IMR-90 (cell line): ENCODE data around the gene CTIF. TPM values are rescaled to one million over a fixed set of nuclear protein-coding genes. Genes with fewer than 3 reads are reported as not detected.
A peak's percentile ranks its signal among the peaks of the same experiment; 100 is the strongest.

Experiments used
- ATAC-seq: fragments of 200-7000 bp; cut with Tn5 transposase; 2 replicates; pipeline ENCODE4 v1.9.1; 2020; ENCODE audit warnings: low read depth, mild to moderate bottlenecking, moderate library complexity
- BruUV-seq: library from RNA; stranded (reverse); fragments of 400-500 nt; replicated peaks from 2 replicates; lab custom pipeline; 2021; lab: Mats Ljungman, UMichigan
- CTCF ChIA-PET: fragments of 300-600 bp; formaldehyde crosslinking; extraction: SDS; loops from one replicate; lab custom pipeline; 2021; ENCODE audit warnings: antibody characterized with exemption; lab: Yijun Ruan, JAX
- POLR2A ChIA-PET: fragments of 300-600 bp; sonication (Branson Sonifier 250); formaldehyde crosslinking; loops from one replicate; lab custom pipeline; 2022; ENCODE audit warnings: antibody characterized with exemption; ENCODE audit not compliant: unreplicated experiment; lab: Charles Lee
- DNase-seq: peaks from one replicate; pipeline ENCODE4 v3.0.0; 2013
- H2AFZ ChIP-seq: replicated peaks from 2 replicates; pipeline ENCODE3; 2013; ENCODE audit warnings: low read length, mild to moderate bottlenecking; ENCODE audit not compliant: poor library complexity
- H2AK5ac ChIP-seq: 2 replicates; pipeline ENCODE4 v1.6.1; 2013; ENCODE audit warnings: low read depth, low read length, inconsistent platforms
- H2AK9ac ChIP-seq: replicated peaks from 2 replicates; pipeline ENCODE3; 2013; ENCODE audit warnings: mild to moderate bottlenecking, low read depth, low read length, moderate library complexity; ENCODE audit not compliant: poor library complexity
- H2BK120ac ChIP-seq: 2 replicates; pipeline ENCODE4 v1.6.1; 2013; ENCODE audit warnings: low read depth, low read length, inconsistent platforms
- H2BK15ac ChIP-seq: 3 replicates; pipeline ENCODE4 v1.6.1; 2013; ENCODE audit warnings: low read depth, low read length, inconsistent platforms
- H2BK20ac ChIP-seq: 2 replicates; pipeline ENCODE4 v1.6.1; 2013; ENCODE audit warnings: low read depth, mild to moderate bottlenecking, inconsistent platforms, low read length, moderate library complexity
- H2BK5ac ChIP-seq: 2 replicates; pipeline ENCODE4 v1.6.1; 2013; ENCODE audit warnings: mild to moderate bottlenecking, low read depth, low read length, inconsistent platforms; ENCODE audit not compliant: poor library complexity, severe bottlenecking
- H3K14ac ChIP-seq: replicated peaks from 2 replicates; pipeline ENCODE4 v1.6.1; 2013; ENCODE audit warnings: low read depth, low read length, inconsistent platforms
- H3K18ac ChIP-seq: 2 replicates; pipeline ENCODE4 v1.6.1; 2013; ENCODE audit warnings: low read depth, low read length, control low read depth
- H3K23ac ChIP-seq: 2 replicates; pipeline ENCODE4 v1.6.1; 2013; ENCODE audit warnings: low read depth, low read length, inconsistent platforms
- H3K27ac ChIP-seq: 2 replicates; pipeline ENCODE4 v1.5.1; 2013; ENCODE audit warnings: mild to moderate bottlenecking, control low read depth, low read length; ENCODE audit not compliant: insufficient read depth
- H3K27me3 ChIP-seq: 2 replicates; pipeline ENCODE4 v1.6.1; 2013; ENCODE audit warnings: low read length; ENCODE audit not compliant: control insufficient read depth, insufficient read depth
- H3K36me3 ChIP-seq: 2 replicates; pipeline ENCODE4 v1.6.1; 2013; ENCODE audit warnings: low read length, mixed read lengths; ENCODE audit not compliant: control insufficient read depth, insufficient read depth
- H3K4ac ChIP-seq: 2 replicates; pipeline ENCODE4 v1.6.1; 2013; ENCODE audit warnings: low read depth, low read length, inconsistent platforms
- H3K4me1 ChIP-seq: 2 replicates; pipeline ENCODE4 v1.6.1; 2013; ENCODE audit warnings: low read length, mixed read lengths; ENCODE audit not compliant: control insufficient read depth, insufficient read depth
- H3K4me2 ChIP-seq: 2 replicates; pipeline ENCODE4 v1.6.1; 2013; ENCODE audit warnings: low read depth, mild to moderate bottlenecking, control low read depth, low read length, moderate library complexity
- H3K4me3 ChIP-seq: 2 replicates; pipeline ENCODE4 v1.5.1; 2013; ENCODE audit warnings: low read depth, mild to moderate bottlenecking, control low read depth, low read length, moderate library complexity; ENCODE audit not compliant: insufficient read depth
- H3K56ac ChIP-seq: 2 replicates; pipeline ENCODE4 v1.6.1; 2013; ENCODE audit warnings: low read length, inconsistent platforms; ENCODE audit not compliant: insufficient read depth; ENCODE audit errors: extremely low read depth
- H3K79me1 ChIP-seq, 2 experiments: 2 replicates each; pipeline ENCODE4 v1.6.1; 2013; ENCODE audit warnings: low read length in 2 of 2, inconsistent platforms in 1 of 2, low read depth in 1 of 2
- H3K9ac ChIP-seq: 2 replicates; pipeline ENCODE4 v1.6.1; 2013; ENCODE audit warnings: low read depth, low read length, control low read depth
- H3K9me1 ChIP-seq: 2 replicates; pipeline ENCODE4 v1.6.1; 2013; ENCODE audit warnings: low read length, inconsistent platforms; ENCODE audit not compliant: insufficient read depth
- H3K9me3 ChIP-seq: 2 replicates; pipeline ENCODE4 v1.6.1; 2013; ENCODE audit warnings: low read length; ENCODE audit not compliant: control insufficient read depth, insufficient read depth
- H4K20me1 ChIP-seq: 2 replicates; pipeline ENCODE4 v1.6.1; 2013; ENCODE audit warnings: low read length, inconsistent platforms; ENCODE audit not compliant: insufficient read depth
- H4K5ac ChIP-seq: 2 replicates; pipeline ENCODE4 v1.6.1; 2013; ENCODE audit warnings: mild to moderate bottlenecking, low read depth, low read length, control low read depth
- H4K8ac ChIP-seq, 2 experiments: 2 replicates each; pipeline ENCODE4 v1.6.1; 2013; ENCODE audit warnings: low read depth in 2 of 2, low read length in 2 of 2, control low read depth in 1 of 2, inconsistent platforms in 1 of 2
- H4K91ac ChIP-seq: 2 replicates; pipeline ENCODE4 v1.6.1; 2013; ENCODE audit warnings: low read depth, low read length, inconsistent platforms; ENCODE audit not compliant: insufficient read depth
- BHLHE40 ChIP-seq: fragments of 150-350 bp; IDR thresholded peaks from 2 replicates; pipeline ENCODE4 v1.6.1; 2016; ENCODE audit warnings: mild to moderate bottlenecking, low read depth, low read length
- CEBPB ChIP-seq: IDR thresholded peaks from 2 replicates; pipeline ENCODE4 v1.6.1; 2012; ENCODE audit warnings: low read depth, low read length, improper control_type of control experiment
- CHD1 ChIP-seq: IDR thresholded peaks from 2 replicates; pipeline ENCODE4 v1.6.1; 2012; ENCODE audit warnings: low read depth, low read length, improper control_type of control experiment
- CTCF ChIP-seq: conservative IDR thresholded peaks from 2 replicates; pipeline ENCODE4 v1.5.1; 2012; ENCODE audit warnings: mild to moderate bottlenecking, low read depth, low read length, improper control_type of control experiment
- FOS ChIP-seq: fragments of 150-350 bp; IDR thresholded peaks from 2 replicates; pipeline ENCODE4 v1.6.1; 2016; ENCODE audit warnings: low read depth, low read length
- MAFK ChIP-seq: IDR thresholded peaks from 2 replicates; pipeline ENCODE4 v1.6.1; 2012; ENCODE audit warnings: low read depth, low read length, improper control_type of control experiment
- MAZ ChIP-seq: IDR thresholded peaks from 2 replicates; pipeline ENCODE4 v1.6.1; 2012; ENCODE audit warnings: low read depth, mild to moderate bottlenecking, low read length, improper control_type of control experiment, moderate library complexity, borderline replicate concordance
- MXI1 ChIP-seq: IDR thresholded peaks from 2 replicates; pipeline ENCODE4 v1.6.1; 2012; ENCODE audit warnings: low read depth, mild to moderate bottlenecking, low read length, moderate library complexity, borderline replicate concordance
- NFE2L2 ChIP-seq: fragments of 150-350 bp; IDR thresholded peaks from 2 replicates; pipeline ENCODE4 v1.6.1; 2016; ENCODE audit warnings: low read depth, mild to moderate bottlenecking, low read length
- POLR2A ChIP-seq: IDR thresholded peaks from 2 replicates; pipeline ENCODE4 v1.6.1; 2012; ENCODE audit warnings: mild to moderate bottlenecking, low read depth, low read length
- RAD21 ChIP-seq: IDR thresholded peaks from 2 replicates; pipeline ENCODE4 v1.6.1; 2012; ENCODE audit warnings: low read length, improper control_type of control experiment
- RFX5 ChIP-seq: IDR thresholded peaks from 2 replicates; pipeline ENCODE4 v1.8.0; 2012; ENCODE audit warnings: low read depth, mild to moderate bottlenecking, low read length, moderate library complexity
- SMC3 ChIP-seq: fragments of 150-350 bp; IDR thresholded peaks from 2 replicates; pipeline ENCODE4 v1.6.1; 2016; ENCODE audit warnings: low read depth, mild to moderate bottlenecking, antibody characterized with exemption, low read length, moderate library complexity
- USF2 ChIP-seq: fragments of 150-350 bp; IDR thresholded peaks from 2 replicates; pipeline ENCODE4 v1.6.1; 2017; ENCODE audit warnings: mild to moderate bottlenecking, antibody characterized with exemption, low read length, low read depth
- WGBS, 2 experiments: methylation state at CpG; one replicate each; pipeline versions ENCODE4 v1.1.5 to v1.1.7; 2013; ENCODE audit warnings: missing lambda C conversion rate in 2 of 2; ENCODE audit not compliant: insufficient read length in 1 of 2; ENCODE audit errors: extremely low coverage in 2 of 2; 5-methylcytosine and 5-hydroxymethylcytosine counted together
- dilution Hi-C: fragments of 300-500 bp; cut with HindIII; formaldehyde crosslinking; loops from one replicate; pipeline ENCODE4 v1.14.3; 2018; ENCODE audit warnings: low sequenced_read_pairs; ENCODE audit not compliant: unreplicated experiment
- in situ Hi-C: fragments of 300-500 bp; cut with MboI; formaldehyde crosslinking; loops from 3 replicates; pipeline ENCODE4 v1.14.3; 2019; ENCODE audit warnings: low sequenced_read_pairs, inconsistent platforms, mixed read lengths
- intact Hi-C: fragments of 100-400 bp; cut with micrococcal nuclease; formaldehyde crosslinking; loops from 2 replicates; pipeline ENCODE4 v1.10.0; 2022
- polyA plus RNA-seq, 3 experiments: library from polyadenylated mRNA; depleted of rRNA; stranded (reverse); fragments of >200 nt; gene quantifications; 2 replicates each; pipeline ENCODE4 v1.2.3, GENCODE V29; 2012; ENCODE audit warnings: low replicate concordance in 1 of 3
- total RNA-seq: library from RNA; depleted of rRNA; stranded (reverse); fragments of >200 nt; gene quantifications from 2 replicates; pipeline ENCODE4 v1.2.3, GENCODE V29; 2012

The CTIF gene
- total and polyA plus RNA-seq, 2 of the 4 experiments (the other 2 are of a cell fraction): 25.1 to 57.0 TPM

- no peak for TF ChIP-seq MAZ
- TF ChIP-seq MXI1: no peak
- TF ChIP-seq POLR2A: no peak
Observed at GRCh38 chr18:48742706-48743475, 204.1 kb downstream of the CTIF start (continued).

- no peak overlapping the region for H3K56ac ChIP-seq
- peaks cover 34% of the 10 kb centered on the region for H3K9me1 ChIP-seq
- in situ Hi-C loops: no loop called here
- H3K4ac ChIP-seq: peak overlapping the region; percentile 45
- WGBS, 2 experiments: 100% methylated on average over 1 of the region's 4 CpGs; no CpG with 5 or more reads in 1 of the 2 experiments
- BruUV-seq: no TSS peak
- H2BK15ac ChIP-seq: peak overlapping the region; percentile 53; the same call in 1 of the 3 replicates
- intact Hi-C loops: no loop called here
- H4K8ac ChIP-seq: peak overlapping the region; percentile 35 to 64; a peak in 1 of 4 replicates
- H3K27me3 ChIP-seq: no peaks in the 10 kb centered on the region
- peak overlapping the region; percentile 40; the same call in 1 of the 2 replicates for H3K4me2 ChIP-seq
- peak overlapping the region; percentile 43 for H2BK5ac ChIP-seq
- no peak overlapping the region for H2AK9ac ChIP-seq
- H3K9ac ChIP-seq: peak overlapping the region; percentile 28; the same call in 1 of the 2 replicates
- peak overlapping the region; percentile 78; the same call in 1 of the 2 replicates for H4K5ac ChIP-seq
- ChIA-PET CTCF (no interaction called here), POLR2A (no interaction called here)
- H4K20me1 ChIP-seq: peaks cover 24% of the 10 kb centered on the region
- peaks cover 17% of the 10 kb centered on the region for H3K4me1 ChIP-seq
- dilution Hi-C loops: no loop called here
- H3K18ac ChIP-seq: peak overlapping the region; percentile 80
- H3K9me3 ChIP-seq: no peaks in the 10 kb centered on the region
- TF ChIP-seq RAD21 (no peak), FOS (no peak), BHLHE40 (no peak), NFE2L2 (no peak), MAZ (no peak), POLR2A (no peak), SMC3 (no peak), USF2 (no peak), CHD1 (no peak), CTCF (no peak), MXI1 (no peak), RFX5 (no peak), CEBPB (no peak), MAFK (no peak)
- H2BK20ac ChIP-seq: peak overlapping the region; percentile 43
- peak overlapping the region; percentile 13; the same call in 1 of the 2 replicates for H4K91ac ChIP-seq
- H3K79me1 ChIP-seq: peaks cover 24 to 82% of the 10 kb centered on the region in 2 experiments; a peak in 3 of 4 replicates
- no peak overlapping the region for H3K4me3 ChIP-seq
- peaks cover 5% of the 10 kb centered on the region for H3K36me3 ChIP-seq
- H3K14ac ChIP-seq: peak overlapping the region; percentile 38
- peak overlapping the region; percentile 74 for H2BK120ac ChIP-seq
- no peak for DNase-seq
- peak overlapping the region; percentile 59; the same call in 1 of the 2 replicates for H3K23ac ChIP-seq
- H3K27ac ChIP-seq: peak overlapping the region; percentile 94; the same call in 1 of the 2 replicates
- H2AK5ac ChIP-seq: peak overlapping the region; percentile 63; the same call in 1 of the 2 replicates
- peak overlapping the region; percentile 28 for H2AFZ ChIP-seq
- ATAC-seq: no peak
Observed at GRCh38 chr18:48743886-48744285, 205.1 kb downstream of the CTIF start.
